CD4-positive, alpha-beta T cell treated with Interleukin-6 at 100 ng/mL for 8 hours (primary cell): ENCODE results near the gene ACER1.
"Not testable (repeated sequence)": the region's sequence is repeated elsewhere in the genome, so short reads cannot be mapped to it uniquely, and the experiment has no call there.

Experiments used
- DNase-seq: peaks from one replicate; pipeline ENCODE4 v3.0.0-alpha.2; 2020; ENCODE audit warnings: mixed read lengths, low spot score

Gene ACER1, protein sequence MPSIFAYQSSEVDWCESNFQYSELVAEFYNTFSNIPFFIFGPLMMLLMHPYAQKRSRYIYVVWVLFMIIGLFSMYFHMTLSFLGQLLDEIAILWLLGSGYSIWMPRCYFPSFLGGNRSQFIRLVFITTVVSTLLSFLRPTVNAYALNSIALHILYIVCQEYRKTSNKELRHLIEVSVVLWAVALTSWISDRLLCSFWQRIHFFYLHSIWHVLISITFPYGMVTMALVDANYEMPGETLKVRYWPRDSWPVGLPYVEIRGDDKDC

DNA sequence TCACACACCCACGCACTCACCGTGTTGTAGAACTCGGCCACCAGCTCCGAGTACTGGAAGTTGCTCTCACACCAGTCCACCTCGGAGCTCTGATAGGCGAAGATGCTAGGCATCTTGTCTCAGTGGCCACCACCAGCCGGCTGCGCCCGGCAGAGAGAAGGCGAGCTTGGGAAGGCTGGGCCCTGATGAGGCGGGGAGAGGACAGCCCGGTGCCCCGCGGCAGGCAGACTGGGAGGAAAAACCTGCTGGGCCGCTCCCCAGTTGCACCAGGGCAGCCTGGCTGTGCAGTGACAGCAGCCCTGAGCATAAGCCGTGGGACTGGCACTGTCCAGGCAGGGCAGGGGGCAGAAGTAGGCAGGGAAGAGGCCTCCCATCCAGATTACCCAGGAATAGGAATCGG is at the start of gene ACER1:
TSS of gene ACER1 (minus strand) at position 174 of the 400 bp plus-strand sequence. CDS start at position 113, 61 bp downstream.
- no peak for DNase-seq

GRCh38 chr19:6383188-6383587 is 49.8 kb upstream of the ACER1 start:
- DNase-seq: no peak

DNA sequence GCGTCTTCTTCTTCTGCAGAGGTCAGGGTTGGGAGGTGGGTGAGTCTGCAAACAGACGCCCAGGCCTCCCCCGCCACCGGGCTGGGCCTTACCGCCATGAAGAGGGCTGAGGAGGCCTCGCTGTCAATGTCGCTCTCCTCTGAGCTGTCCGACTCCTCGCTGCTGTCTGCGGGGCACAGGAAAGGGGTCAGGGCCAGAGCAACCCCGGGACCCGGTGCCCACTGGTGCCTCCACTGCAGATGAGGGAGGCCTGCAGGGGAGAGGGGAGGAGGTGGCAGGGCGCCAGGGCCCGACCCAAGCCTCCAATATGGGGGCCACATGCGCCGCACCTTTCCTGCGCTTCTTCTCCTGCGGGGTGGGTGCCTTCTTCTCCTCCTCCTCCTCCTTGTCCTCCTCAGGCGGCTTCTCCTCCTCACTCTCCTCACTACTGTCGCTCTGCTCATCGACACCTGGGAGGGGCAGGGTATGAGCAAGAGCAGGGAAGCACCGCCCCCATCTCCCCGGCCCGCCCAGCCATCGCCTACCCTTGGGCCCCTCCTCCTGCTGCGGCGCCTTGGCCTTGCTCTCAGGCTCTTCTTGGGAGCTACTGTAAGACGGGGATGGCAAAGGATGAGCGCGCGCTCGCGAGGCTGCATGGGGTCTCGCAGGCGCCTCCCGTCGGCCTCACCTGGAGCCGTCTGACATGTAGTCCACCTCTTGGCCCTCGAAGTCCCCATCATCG is 47.8 kb upstream of the ACER1 start:
- no peak for DNase-seq

GRCh38 chr19:6379744-6380143 is 46.3 kb upstream of the ACER1 start:
- no peak for DNase-seq

GRCh38 chr19:6378486-6378885 is 45.1 kb upstream of the ACER1 start:
- DNase-seq: no peak

DNA sequence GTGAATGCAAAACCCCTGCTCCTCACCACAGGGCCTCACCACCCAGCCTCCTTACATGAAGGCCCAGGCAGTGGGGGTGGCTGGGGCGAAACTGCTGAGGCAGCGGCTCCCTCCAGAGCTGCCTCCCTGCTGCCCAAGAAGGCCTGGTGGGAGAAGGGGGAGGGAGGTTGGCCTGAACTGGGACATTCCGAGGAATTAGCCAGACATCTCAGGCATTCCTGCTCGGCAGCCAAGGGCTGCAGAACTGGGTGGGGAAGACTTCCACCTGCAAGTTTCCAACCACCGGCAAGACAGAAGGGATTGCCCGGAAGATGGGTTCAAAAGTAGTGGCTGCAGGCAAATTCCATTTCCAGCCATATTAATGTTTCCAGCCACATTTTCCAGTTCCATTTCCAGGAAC is 44.6 kb upstream of the ACER1 start:
- no peak for DNase-seq

DNA sequence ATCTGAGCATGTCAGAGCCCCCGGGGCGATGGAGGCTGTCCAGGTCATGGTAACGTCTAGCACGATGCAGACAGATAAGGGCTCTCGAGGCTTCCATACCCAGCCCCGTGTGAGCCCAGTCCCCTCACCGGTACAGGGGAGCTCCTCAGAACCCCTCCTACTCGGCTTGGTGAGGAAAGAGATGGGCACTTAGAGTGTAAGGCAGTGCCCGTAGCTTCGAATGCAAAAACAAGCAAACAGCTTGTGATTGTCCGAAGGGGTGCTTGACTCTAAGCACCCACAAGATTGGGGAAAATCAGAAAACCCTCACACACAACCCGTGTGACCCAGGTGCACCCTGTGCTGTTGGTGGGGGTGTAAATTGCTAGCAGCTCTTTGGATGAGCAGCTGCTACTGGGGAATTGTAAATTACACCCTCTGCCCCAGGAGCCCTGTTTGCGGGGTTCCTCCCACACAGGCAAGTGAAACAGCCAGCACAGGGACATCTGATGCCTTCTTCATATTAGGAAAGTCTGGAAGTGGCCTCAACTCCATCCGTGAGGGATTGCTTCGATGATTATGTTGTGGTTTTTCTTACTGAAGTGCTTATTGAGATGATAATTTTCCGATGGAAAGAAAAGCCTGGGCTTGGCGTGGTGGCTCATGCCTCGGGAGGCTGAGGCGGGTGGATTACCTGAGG is 43.2 kb upstream of the ACER1 start:
- DNase-seq: no peak

DNA sequence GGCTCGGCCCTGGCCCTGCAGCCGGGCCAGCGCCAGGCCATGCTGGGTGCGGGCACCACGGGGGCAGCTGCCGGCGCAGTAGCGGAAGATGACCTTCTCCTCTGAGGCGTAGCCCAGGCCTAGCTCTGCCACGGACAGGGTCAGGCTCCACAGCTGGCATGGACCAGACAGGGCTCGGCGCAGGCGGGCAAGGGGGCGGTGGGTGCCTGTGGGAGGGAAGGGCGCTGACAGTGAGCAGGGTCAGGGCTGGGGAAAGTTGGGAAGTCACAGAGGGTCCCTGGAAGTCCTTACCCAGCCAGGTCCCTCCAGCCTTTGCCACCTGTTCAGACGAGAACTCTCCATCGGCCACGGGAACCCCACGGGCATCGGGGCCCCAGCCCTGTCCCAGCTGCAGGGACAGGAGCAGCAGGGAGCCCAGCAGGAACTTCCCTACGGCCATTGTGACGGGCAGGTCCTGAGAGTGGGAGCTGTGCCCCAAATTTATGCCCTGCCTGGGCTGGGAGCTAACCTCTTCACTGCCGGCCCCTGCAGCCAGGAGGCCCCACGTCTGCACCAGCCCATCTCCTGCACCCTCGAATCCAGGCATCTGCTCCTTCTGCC is 42.1 kb upstream of the ACER1 start, which contains the start of gene PSPN:
TSS of gene PSPN (minus strand) at position 523 of the 600 bp plus-strand sequence. CDS start at position 439, 84 bp downstream.
- no peak for DNase-seq

GRCh38 chr19:6374711-6375410 is 41.4 kb upstream of the ACER1 start:
- DNase-seq: no peak

DNA sequence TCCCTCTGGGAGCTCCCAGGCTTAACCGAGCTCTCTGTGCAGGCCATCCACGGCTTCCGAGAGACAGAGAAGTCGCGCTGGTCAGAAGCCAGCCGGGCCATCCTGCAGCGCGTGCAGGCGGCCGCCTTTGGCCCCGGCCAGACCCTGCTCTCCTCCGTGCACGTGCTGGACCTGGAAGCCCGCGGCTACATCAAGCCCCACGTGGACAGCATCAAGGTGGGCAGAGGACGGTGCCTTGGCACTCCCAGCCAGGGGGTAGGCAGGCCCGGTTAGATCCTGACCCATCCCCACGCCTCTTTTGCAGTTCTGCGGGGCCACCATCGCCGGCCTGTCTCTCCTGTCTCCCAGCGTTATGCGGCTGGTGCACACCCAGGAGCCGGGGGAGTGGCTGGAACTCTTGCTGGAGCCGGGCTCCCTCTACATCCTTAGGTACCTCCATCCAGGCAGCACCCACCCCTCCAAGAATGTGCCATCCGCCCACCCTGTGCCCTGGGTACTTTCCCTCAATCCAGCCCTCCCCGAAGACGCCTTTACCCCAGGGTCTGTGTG is 40.8 kb upstream of the ACER1 start:
- DNase-seq: no peak

DNA sequence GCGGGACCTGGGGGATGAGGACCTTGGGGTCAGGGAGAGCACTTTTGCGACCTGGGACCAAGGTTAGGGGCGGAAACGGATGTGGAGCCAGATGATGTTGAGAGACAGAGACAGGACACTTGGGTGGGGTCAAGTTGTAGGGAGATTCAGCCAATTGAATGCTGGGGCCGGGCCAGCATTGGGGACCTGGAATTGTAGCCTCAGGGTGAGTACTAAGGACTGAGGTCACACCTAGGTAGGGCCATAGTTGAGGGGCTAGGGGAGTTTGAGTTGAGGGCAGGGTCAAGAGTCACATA is 40.3 kb upstream of the ACER1 start:
- DNase-seq: no peak

GRCh38 chr19:6373096-6373812 is 39.8 kb upstream of the ACER1 start:
- peak; percentile 98 for DNase-seq

GRCh38 chr19:6372594-6373095 is 39.2 kb upstream of the ACER1 start, which contains the start of gene ALKBH7:
Gene ALKBH7 (plus strand): TSS chr19:6372794. CDS start chr19:6372821, 27 bp downstream.
- DNase-seq: peak; percentile 99

DNA sequence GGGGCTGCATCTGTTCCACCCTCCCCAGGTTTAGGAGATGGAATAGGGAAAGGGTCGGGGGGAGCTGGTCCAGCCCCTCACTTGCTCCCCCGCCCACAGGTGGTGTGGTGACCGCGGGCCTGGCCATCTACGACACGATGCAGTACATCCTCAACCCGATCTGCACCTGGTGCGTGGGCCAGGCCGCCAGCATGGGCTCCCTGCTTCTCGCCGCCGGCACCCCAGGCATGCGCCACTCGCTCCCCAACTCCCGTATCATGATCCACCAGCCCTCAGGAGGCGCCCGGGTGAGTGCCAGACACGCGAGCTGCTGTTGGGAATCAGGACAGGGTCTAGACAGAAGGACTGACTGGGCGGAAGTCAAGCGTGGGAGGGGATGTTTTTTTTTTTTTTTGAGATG is 30.9 kb upstream of the ACER1 start:
- no peak for DNase-seq

DNA sequence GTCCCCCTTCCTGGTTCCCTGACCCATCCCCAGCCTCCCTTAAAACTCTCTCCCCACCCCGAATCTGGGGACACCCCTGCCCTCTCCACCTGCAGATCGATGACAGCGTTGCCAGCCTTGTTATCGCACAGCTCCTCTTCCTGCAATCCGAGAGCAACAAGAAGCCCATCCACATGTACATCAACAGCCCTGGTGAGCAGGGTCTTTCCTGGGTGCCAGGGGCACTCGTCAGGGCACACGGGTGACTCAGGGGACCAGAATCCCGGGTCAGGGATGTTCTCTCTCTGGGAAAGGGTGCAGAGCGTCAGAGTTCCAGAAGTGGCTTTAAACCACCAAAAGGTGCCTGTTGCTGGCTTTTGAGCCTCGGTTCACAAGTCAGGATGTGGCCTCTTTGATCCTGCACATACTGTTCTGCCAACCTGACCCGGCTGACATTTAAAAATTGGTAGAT is 29.0 kb upstream of the ACER1 start:
- DNase-seq: peak; percentile 68

DNA sequence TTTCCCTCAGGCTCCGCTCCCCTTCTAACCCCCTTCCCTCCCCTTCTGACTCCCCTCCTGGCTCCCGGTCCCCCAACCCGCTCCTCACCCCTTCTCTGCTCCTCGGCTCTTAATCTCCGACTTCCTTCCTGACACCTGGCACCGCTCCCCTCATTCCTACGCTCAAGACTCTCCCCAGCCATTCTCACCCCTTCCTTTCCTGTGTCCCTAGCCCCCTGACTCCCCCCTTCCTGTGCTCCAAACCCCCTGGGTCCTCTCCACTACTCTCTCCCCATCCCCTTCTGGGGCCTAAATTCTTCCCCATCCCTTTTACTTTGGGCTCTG is 28.6 kb upstream of the ACER1 start:
- no peak for DNase-seq

GRCh38 chr19:6360857-6361216 is 27.4 kb upstream of the ACER1 start:
- not testable (repeated sequence) for DNase-seq

GRCh38 chr19:6360445-6360844 is 27.0 kb upstream of the ACER1 start:
- DNase-seq: not testable (repeated sequence)

DNA sequence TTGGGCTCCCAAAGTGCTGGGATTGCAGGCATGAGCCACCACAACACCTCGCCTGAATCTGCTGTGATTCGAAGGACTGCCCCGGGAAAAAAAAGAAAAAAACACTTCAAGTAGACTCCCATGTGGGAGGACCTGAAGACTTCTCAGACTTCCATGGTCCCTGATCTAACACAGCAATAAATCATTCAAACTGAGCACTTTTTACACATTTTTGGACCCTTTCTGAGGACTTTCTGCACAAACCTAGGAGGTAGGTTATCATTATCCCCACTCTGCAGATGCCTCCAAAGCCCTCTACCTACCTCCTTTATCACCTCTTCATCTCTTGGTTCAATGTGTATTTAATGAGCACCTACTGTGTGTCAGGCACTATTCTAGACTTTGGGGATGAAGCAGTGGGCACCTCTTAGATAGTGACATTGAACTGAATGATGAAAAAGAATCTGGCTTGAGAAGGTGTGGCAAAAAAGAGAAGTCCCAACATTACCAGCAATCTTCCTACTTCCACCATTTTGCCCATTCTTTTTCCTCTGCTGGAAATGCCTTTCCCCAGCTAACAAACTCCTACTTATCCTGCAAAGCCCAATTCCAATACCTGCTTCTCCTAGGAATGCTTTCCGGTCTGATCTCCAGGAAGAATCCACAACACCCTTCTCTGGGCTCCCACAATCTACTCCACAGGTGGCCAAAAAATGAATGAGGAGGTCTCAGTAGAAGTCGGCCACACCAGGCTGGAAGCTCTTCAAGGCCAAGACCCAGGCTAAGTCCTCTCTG is 26.3 kb upstream of the ACER1 start:
- DNase-seq: no peak

DNA sequence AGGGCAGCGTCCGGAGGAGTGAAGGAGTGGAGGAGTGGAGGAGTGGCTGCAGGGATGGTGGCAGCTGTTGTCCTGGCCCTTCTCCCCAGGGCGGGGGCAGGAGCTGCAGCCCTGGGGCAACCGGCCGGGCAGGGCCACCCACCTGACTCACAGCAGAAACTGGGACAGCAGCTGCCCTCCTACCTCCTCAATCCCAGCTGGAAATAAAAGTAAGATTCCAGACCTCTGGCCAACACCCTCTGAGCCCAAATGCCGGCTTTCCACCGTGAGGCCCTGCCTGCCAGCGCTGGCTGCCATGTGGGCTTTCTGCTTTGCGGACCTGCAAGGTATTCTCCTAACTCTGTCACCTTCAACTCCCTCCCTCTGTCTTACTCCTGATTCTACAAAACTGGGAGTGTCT is 24.6 kb upstream of the ACER1 start:
- no peak for DNase-seq
